ENCODE data around the gene CASK.

GRCh38 chrX:41799661-41800060 lies 123.7 kb downstream of the CASK start:
- TF ChIP-seq CTCF (conservative IDR thresholded peaks at IDR 0.05 in 1 of 2, IDR thresholded peaks at IDR 0.05 in 1 of 2; ENCODE audit: low read depth in 1 of 2, low read length in 2 of 2) (no peak), EZH2 (IDR thresholded peaks at IDR 0.05; ENCODE audit: low read length, missing control alignments) (no peak)

Data from fibroblast of lung (primary cell).